GM10266 (cell line): ENCODE results near the gene FCRL5.

Experiments
- DNase-seq: peaks from one replicate; pipeline ENCODE4 v3.0.0; 2012; ENCODE audit errors: extremely low spot score
- CTCF ChIP-seq: IDR thresholded peaks from 2 replicates; pipeline ENCODE4 v1.5.1; 2012; ENCODE audit warnings: mild to moderate bottlenecking, low read depth; ENCODE audit not compliant: control insufficient read depth, insufficient read depth; ENCODE audit errors: missing control alignments

The FCRL5 gene

DNA sequence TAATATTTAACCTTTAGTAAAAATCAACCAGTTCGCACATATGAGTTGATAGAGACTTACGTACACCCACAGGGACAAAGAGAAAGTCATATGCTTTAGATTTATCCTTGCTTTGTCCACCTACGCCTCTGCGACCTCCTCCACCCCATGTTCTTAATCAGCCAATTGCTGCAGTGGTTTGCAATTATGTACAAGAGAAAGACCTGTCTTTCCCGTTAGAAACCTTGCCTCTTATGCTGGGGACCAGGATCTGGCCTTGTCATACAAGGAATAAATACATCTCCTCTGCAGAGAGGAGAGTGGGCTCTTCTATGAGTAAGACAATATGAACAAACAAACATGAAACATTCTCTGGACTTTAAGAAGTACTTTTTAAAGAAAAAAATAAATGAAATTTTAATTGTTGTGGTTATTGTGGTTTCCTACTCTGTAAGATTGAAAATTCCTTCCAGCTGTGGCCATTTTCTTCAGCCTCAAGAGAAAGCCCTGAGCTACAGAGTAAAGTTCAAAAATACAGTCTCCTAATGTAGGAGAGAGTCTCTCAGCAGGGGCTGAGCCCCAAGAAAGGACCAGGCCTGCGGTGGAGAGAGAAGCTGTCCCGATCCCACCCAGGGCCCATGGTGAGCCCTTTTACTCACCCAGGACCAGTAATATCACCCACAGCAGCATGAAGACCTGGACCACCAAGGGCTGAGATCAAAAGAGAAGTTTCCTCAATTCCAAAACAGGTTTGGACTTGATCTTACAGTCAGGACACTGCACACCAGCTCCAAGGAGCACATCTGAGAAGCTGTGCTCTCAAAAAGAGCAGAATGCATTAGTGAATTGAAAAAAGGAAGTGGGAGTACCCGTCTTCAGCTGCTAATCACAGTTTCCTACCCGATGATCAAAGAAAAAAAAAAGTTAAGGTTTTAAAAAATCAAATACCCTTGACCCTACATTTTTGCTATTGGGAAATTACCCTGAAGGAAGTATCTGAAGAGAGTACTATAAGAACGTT is at the start of gene FCRL5:
TSS of gene FCRL5 (minus strand) at position 822 of the 1,000 bp plus-strand sequence. CDS start at position 669, 153 bp downstream.
- no peak for TF ChIP-seq CTCF
- DNase-seq: no peak

GRCh38 chr1:157600236-157600635 is 47.9 kb upstream of the FCRL5 start:
- DNase-seq: no peak
- TF ChIP-seq CTCF: no peak

GRCh38 chr1:157597959-157598667 is 45.8 kb upstream of the FCRL5 start, which contains the start of gene FCRL4:
TSS of gene FCRL4 (minus strand) at chr1:157598085. CDS start at chr1:157597944, 141 bp downstream.
- DNase-seq: no peak
- TF ChIP-seq CTCF: no peak

DNA sequence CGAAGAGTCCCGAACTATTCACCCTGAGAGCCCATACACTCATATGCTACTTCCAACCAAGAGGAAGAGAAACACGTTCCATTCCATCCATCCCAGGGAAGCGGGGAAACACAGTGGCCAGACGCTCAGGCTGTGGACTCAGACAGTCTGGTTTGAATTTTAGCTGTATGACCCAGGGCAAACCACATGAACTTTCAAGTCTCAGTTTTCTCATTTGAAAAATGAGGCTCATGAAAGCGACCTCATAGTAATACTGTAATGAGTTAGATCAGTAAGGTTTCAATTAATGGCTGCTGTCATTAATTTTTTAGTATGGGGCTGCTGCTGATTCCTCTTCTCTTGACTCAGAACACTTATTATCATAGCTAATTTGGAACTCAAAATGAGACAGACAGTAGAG is 44.1 kb upstream of the FCRL5 start:
- DNase-seq: peak; percentile 19
- TF ChIP-seq CTCF: no peak

GRCh38 chr1:157595356-157595755 is 43.0 kb upstream of the FCRL5 start:
- peak; percentile 32 for DNase-seq
- no peak for TF ChIP-seq CTCF

GRCh38 chr1:157585984-157586383 is 33.7 kb upstream of the FCRL5 start:
- no peak for DNase-seq
- no peak for TF ChIP-seq CTCF
